GM19351 (cell line): Measurements from ENCODE around the gene METRN.
"Not testable (repeated sequence)": the region's sequence is repeated elsewhere in the genome, so short reads cannot be mapped to it uniquely, and the experiment has no call there.

Experiments used
- ATAC-seq: cut with Tn5 transposase; IDR thresholded peaks from one replicate; pipeline ENCODE4 v1.9.1; 2021; ENCODE audit warnings: mild to moderate bottlenecking, moderate library complexity; ENCODE audit not compliant: unreplicated experiment

Gene METRN

GRCh38 chr16:754121-754607, 39.2 kb downstream of the METRN start:
- not testable (repeated sequence) for ATAC-seq

DNA sequence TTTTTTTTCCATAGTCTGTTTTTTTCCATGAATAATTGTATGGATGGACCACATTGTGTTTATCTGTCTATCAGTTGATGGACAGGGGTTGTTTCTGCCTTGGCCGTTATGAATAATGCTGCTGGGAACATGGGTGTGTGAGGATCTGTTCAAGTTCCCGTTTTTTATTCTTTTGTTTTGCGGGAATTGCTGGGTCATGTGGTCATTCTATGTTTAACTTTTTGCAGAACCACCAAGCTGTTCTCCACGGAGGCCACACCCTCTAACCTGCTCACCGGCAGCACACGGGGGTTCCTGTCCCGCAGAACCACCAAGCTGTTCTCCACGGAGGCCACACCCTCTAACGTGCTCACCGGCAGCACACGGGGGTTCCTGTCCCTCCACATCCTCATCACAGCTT, 39.7 kb downstream of the METRN start:
- no peak for ATAC-seq

DNA sequence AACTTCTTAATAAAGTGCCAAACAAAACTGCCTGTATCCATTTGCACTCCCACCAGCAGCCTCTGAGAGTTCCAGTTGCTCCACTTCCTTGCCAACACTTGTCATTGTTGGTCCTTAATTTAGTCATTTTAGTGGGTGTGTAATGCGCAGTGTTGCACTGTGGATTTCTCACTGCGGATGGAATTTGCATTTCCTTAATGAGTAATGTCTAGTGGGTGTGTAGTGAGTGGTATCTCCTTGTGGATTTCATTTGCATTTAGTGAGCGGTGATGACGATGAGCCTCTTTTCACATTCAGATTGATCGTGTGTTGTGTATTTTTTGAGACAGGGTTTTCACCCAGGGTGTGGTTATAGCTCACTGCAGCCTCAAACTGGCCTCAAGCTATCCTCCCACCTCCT, 41.5 kb downstream of the METRN start:
- no peak for ATAC-seq

GRCh38 chr16:759110-759910, 44.4 kb downstream of the METRN start:
- ATAC-seq = no peak

DNA sequence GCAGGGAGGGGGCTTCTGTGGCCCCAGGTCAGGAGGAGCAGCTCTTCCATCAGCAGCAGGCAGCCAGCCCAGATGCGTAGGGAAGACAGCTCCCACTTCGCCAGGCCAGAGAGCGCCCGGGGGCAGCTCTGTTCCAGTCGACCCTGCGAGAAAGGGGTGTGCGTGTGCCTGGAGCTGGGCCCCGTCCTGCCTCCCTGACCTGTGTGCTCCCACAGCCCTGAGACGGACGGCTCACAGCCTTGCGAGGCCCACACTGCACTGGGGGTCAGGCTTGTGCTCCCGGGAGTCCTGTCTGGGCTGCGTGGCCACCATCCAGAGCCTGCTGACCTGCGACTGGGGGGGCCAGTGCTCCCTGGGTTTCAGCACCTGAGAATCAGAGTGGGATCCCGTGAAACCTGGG, 45.1 kb downstream of the METRN start:
- ATAC-seq = no peak

GRCh38 chr16:760545-761343, 45.8 kb downstream of the METRN start, which contains the start of gene MSLN:
MSLN (plus strand) TSS chr16:760734; CDS start chr16:762681, 1,947 bp downstream.
- ATAC-seq = no peak

DNA sequence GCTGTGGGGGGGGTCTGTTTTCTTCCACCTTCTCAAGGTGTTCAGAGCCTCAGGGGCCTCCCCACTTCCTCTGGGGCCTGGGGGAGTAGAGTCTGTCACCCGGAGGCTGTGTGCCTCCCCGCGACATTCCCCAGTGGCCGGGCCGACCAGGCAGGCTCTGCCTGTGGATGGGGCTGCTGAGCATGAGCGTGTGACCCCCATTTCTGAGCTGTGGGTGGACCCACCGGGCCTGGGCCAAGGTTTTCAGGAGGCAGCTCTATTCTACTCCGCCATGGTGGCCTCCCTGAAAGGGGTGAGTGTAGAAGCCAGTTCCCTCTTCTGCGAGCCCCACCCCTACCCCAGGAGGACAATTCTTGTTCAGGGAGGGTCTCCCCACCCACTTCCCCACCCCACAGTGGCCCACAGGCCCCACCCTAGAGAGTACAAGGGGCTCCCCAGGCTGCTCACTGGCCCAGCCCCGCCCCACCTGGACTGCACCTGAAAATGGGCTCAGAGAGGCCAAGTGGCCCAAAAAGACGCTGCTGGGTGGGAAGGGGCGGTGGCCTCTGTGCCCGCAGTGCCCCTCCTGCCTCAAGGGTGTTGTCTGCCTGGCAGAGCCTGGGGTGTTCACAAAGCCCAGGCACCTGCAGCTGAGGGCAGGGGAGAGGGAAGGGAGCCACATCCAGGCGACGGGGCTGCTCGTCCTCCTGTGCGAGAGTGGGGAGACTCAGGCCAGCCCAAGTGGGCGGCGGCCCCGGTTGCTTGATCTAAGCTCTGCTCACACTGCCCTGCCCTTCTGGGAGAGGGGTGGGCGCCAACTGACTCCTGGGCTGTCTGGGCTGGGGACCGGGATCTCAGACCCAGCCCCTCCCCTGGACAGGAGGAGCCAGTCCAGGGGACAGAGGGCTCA, 47.0 kb downstream of the METRN start:
- ATAC-seq = no peak

GRCh38 chr16:762595-763268, 47.8 kb downstream of the METRN start:
- no peak for ATAC-seq

DNA sequence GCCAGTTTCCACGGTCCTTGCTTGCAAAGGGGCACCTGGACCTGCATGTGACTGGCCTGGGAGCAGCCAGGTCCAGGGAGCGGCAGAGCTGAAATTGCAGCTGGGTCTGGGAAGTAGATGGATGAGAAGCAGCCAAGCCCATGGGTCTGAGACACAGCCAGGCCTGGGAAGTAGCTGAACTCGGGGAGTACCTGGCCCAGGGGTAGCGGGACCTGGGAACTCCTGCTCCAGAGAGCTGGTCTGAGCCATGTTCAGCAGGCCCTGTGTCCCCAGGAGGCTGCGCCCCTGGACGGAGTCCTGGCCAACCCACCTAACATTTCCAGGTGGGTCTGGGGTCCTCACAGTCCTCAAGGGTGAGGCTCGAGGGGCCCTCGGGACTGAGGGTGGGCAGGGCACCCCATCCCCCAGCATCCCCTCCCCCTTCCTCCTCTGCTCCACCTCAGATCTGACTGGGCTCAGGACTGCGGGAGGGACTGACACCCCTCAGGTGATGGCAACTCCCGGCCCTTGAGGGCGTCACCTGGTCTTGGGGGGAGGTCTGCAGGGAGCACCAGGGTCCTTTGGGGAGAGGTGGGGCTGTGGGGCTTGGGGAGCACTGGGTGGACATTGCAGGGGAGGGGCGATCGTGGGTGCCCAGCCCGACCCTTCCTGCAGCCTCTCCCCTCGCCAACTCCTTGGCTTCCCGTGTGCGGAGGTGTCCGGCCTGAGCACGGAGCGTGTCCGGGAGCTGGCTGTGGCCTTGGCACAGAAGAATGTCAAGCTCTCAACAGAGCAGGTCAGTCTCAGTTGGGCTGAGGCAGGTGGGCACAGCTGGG, 48.7 kb downstream of the METRN start:
- no peak for ATAC-seq

- no peak for ATAC-seq
These were observed 49.3 kb downstream of the METRN start for GRCh38 chr16:764184-764750.

- no peak for ATAC-seq
These were observed 50.0 kb downstream of the METRN start for GRCh38 chr16:764848-765487.

GRCh38 chr16:765488-765865, 50.6 kb downstream of the METRN start:
- ATAC-seq = no peak

DNA sequence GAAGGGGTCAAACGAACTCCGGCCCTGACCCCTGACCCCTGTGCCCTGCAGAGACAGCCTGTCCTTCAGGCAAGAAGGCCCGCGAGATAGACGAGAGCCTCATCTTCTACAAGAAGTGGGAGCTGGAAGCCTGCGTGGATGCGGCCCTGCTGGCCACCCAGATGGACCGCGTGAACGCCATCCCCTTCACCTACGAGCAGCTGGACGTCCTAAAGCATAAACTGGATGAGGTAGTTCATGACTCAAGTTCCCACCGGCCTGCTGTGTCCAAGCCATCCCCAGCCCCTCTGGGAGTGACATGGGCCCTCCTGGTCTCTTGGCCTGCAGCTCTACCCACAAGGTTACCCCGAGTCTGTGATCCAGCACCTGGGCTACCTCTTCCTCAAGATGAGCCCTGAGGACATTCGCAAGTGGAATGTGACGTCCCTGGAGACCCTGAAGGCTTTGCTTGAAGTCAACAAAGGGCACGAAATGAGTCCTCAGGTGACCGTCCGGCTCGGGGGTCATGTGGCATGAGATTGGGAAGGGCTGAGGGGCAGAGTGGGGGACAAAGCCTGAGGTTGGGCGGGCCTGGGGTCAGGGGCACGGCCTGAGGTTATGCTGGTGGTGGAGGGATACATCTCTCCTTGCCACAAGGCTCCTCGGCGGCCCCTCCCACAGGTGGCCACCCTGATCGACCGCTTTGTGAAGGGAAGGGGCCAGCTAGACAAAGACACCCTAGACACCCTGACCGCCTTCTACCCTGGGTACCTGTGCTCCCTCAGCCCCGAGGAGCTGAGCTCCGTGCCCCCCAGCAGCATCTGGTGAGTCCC, 51.3 kb downstream of the METRN start:
- ATAC-seq = no peak

DNA sequence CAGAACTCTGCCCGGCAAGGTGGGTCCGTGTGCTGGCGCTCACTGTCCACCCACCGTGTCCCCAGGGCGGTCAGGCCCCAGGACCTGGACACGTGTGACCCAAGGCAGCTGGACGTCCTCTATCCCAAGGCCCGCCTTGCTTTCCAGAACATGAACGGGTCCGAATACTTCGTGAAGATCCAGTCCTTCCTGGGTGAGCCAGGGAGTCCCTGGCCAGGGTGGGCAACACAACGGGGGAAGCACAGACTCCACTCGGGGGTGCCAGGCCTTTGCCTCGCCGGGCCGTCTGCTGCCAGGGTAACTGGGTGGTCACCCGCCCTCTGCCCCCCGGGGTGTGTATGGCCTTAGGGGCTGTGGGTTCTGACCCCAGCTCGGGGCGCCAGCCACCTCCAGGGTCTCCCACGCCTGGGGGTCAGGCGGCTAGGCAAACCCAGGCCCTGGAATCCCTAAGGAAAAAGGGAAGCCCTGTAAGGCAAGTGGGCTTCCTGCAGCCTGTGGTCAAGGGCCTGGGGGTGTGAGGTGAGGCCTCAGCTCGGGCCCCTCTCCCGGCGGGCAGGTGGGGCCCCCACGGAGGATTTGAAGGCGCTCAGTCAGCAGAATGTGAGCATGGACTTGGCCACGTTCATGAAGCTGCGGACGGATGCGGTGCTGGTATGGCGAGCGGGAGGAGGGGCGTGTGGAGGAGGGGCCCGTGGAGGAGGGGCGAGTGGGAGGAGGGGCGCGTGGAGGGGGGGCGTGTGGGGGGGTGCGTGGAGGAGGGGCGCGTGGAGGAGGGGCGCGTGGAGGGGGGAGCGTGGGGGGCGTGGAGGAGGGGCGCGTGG, 52.1 kb downstream of the METRN start:
- no peak for ATAC-seq

DNA sequence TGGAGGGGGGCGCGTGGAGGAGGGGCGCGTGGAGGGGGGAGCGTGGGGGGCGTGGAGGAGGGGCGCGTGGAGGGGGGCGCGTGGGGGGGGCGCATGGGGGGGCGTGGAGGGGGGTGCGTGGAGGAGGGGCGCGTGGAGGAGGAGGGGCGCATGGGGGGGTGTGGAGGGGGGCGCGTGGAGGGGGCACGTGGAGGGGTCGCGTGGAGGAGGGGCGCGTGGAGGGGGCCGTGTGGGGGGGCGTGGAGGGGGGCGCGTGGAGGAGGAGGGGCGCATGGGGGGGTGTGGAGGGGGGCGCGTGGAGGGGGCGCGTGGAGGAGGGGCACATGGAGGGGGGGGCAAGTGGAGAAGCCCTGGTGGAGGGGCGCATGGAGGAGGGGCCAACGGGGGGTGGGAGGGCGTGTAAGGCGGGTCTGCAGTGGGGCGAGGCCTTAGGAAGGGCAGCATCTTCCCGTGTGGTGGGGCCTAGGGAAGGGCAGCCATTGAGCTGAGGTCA, 52.9 kb downstream of the METRN start:
- ATAC-seq = no peak

- ATAC-seq = no peak
These were observed 53.5 kb downstream of the METRN start for GRCh38 chr16:768428-768827.
